Liver (tissue), 3 donors: ENCODE results near the gene KLF16.

Experiments used
- ATF3 ChIP-seq: IDR thresholded peaks from 2 replicates; pipeline ENCODE4 v1.6.1; 2016; ENCODE audit warnings: antibody characterized with exemption
- CTCF ChIP-seq: fragments of 150-350 bp; IDR thresholded peaks from 2 replicates; pipeline ENCODE4 v1.5.1; 2017; ENCODE audit warnings: improper control_type of control experiment, low read depth, low read length; ENCODE audit not compliant: missing input control
- JUND ChIP-seq, 2 donors: IDR thresholded peaks; 2 replicates each; pipeline ENCODE4 v1.6.1; 2016; ENCODE audit warnings: antibody characterized with exemption in 2 of 2
- RAD21 ChIP-seq, 2 donors: IDR thresholded peaks; 2 replicates each; pipeline ENCODE4 v1.6.1; 2016; ENCODE audit warnings: antibody characterized with exemption in 2 of 2, mild to moderate bottlenecking in 2 of 2
- REST ChIP-seq: IDR thresholded peaks from 2 replicates; pipeline ENCODE4 v1.6.1; 2016; ENCODE audit warnings: antibody characterized with exemption, mild to moderate bottlenecking
- YY1 ChIP-seq: IDR thresholded peaks from 2 replicates; pipeline ENCODE4 v1.6.1; 2016; ENCODE audit warnings: antibody characterized with exemption, mild to moderate bottlenecking
- donor health status: healthy.
- donor health status: healthy.

- TF ChIP-seq CTCF (no peak), REST (no peak), RAD21 (IDR thresholded peaks at IDR 0.05) (no peak), JUND (IDR thresholded peaks at IDR 0.05) (no peak), YY1 (no peak), ATF3 (no peak)
Observed at GRCh38 chr19:1824252-1824622, 39.1 kb downstream of the KLF16 start.
